Prostate gland (tissue), 2 donors: ENCODE results near the gene SPNS2. TPM values are rescaled to one million over a fixed set of nuclear protein-coding genes. Genes with fewer than 3 reads are reported as not detected.
A peak's percentile ranks its signal among the peaks of the same experiment; 100 is the strongest.

Experiments used
- DNase-seq: peaks from one replicate; pipeline ENCODE4 v3.0.0-alpha.2; 2019; ENCODE audit warnings: low spot score
- H3K27ac ChIP-seq, 2 donors: fragments of 200-600 bp; sonication (generic); 2 replicates each; pipeline ENCODE4 v1.5.1; 2017 to 2019
- H3K27me3 ChIP-seq: fragments of 200-600 bp; sonication (generic); replicated peaks from 2 replicates; pipeline ENCODE4 v1.5.1; 2019; ENCODE audit not compliant: insufficient read depth
- H3K36me3 ChIP-seq, 2 donors: fragments of 200-600 bp; sonication (generic); 1 replicate in 1 of 2; 2 replicates in 1 of 2; pipeline versions ENCODE4 v1.5.1 to v1.8.1; 2017 to 2019
- H3K4me1 ChIP-seq: fragments of 200-600 bp; sonication (generic); replicated peaks from 2 replicates; pipeline ENCODE4 v1.5.1; 2019
- H3K4me3 ChIP-seq, 2 donors: fragments of 200-600 bp; sonication (generic); 2 replicates each; pipeline ENCODE4 v1.5.1; 2017 to 2019
- H3K9me3 ChIP-seq: fragments of 200-600 bp; sonication (generic); 2 replicates; pipeline ENCODE4 v1.5.1; 2017
- CTCF ChIP-seq, 4 experiments: fragments of 200-600 bp in 2 of 4; fragments of 450-650 bp in 2 of 4; sonication (generic) in 2 of 4; IDR thresholded peaks; 1 replicate in 3 of 4; 2 replicates in 1 of 4; pipeline ENCODE4 v1.5.1; 2016 to 2019; ENCODE audit warnings: antibody characterized with exemption in 4 of 4, mild to moderate bottlenecking in 2 of 4, moderate library complexity in 2 of 4
- POLR2A ChIP-seq: fragments of 450-650 bp; IDR thresholded peaks from one replicate; pipeline ENCODE4 v1.6.1; 2016; ENCODE audit warnings: antibody characterized with exemption, mild to moderate bottlenecking
- POLR2AphosphoS5 ChIP-seq: sonication (generic); formaldehyde crosslinking; IDR thresholded peaks from one replicate; pipeline ENCODE4 v1.6.1; 2017; ENCODE audit warnings: antibody characterized with exemption
- WGBS: methylation state at CpG from one replicate; pipeline ENCODE4 v1.1.5; 2018; 5-methylcytosine and 5-hydroxymethylcytosine counted together
- intact Hi-C: fragments of 100-400 bp; cut with DNase I; formaldehyde crosslinking; loops from one replicate; pipeline ENCODE4 v1.14.2; 2022
- total RNA-seq, 2 donors: library from RNA; depleted of rRNA; stranded (reverse); fragments of >200 nt; gene quantifications; one replicate each; pipeline ENCODE4 v1.1.0, GENCODE V29; 2016

Gene SPNS2
- total RNA-seq, 2 donors from 2014 or later: 6.6 to 14.0 TPM

- no peak overlapping the region for H3K4me3 ChIP-seq
- TF ChIP-seq POLR2A (no peak), POLR2AphosphoS5 (no peak), CTCF (IDR thresholded peaks at IDR 0.05) (no peak)
- intact Hi-C loops: no loop called here
- no peaks in the 10 kb centered on the region for H3K4me1 ChIP-seq
- H3K27ac ChIP-seq: no peak overlapping the region
- no peak for DNase-seq
- H3K9me3 ChIP-seq: no peaks in the 10 kb centered on the region
- no peaks in the 10 kb centered on the region for H3K36me3 ChIP-seq
- peaks cover 5% of the 10 kb centered on the region for H3K27me3 ChIP-seq
- WGBS: 85% methylated on average over 3 of the region's 3 CpGs
These were observed 84.5 kb downstream of the SPNS2 start for GRCh38 chr17:4583206-4583605.

- no peak for TF ChIP-seq POLR2AphosphoS5
- no peak for TF ChIP-seq CTCF (IDR thresholded peaks at IDR 0.05)
- TF ChIP-seq POLR2A: no peak
- 7% methylated on average over 8 of the region's 12 CpGs for WGBS
- H3K27me3 ChIP-seq: peaks cover 5% of the 10 kb centered on the region
- H3K4me1 ChIP-seq: no peaks in the 10 kb centered on the region
- H3K27ac ChIP-seq: peak overlapping the region in 1 of 2 donors; percentile 53
- H3K36me3 ChIP-seq: no peaks in the 10 kb centered on the region
- H3K9me3 ChIP-seq: no peaks in the 10 kb centered on the region
- intact Hi-C loops: no loop called here
- peak overlapping the region; percentile 33 to 43 for H3K4me3 ChIP-seq
- no peak for DNase-seq
These were observed 85.1 kb downstream of the SPNS2 start for GRCh38 chr17:4583782-4584100.

- no peak for DNase-seq
- peak within 1 kb of the TSS in 1 of 2 donors; percentile 53 for H3K27ac ChIP-seq
- WGBS: under 1% methylated on average over 55 of the region's 100 CpGs
- intact Hi-C loops: no loop called here
- TF ChIP-seq POLR2AphosphoS5 (no peak), POLR2A (no peak), CTCF (IDR thresholded peaks at IDR 0.05) (no peak)
- H3K36me3 ChIP-seq: no peaks in the 10 kb centered on the region
- H3K4me3 ChIP-seq: peak within 1 kb of the TSS; percentile 33 to 43
- H3K9me3 ChIP-seq: no peaks in the 10 kb centered on the region
- H3K27me3 ChIP-seq: peaks cover 5% of the 10 kb centered on the region
- H3K4me1 ChIP-seq: no peaks in the 10 kb centered on the region
These were observed 85.6 kb downstream of the SPNS2 start, which contains the start of gene SMTNL2 for GRCh38 chr17:4584101-4584916. TSS of gene SMTNL2 (plus strand) at chr17:4584529. CDS start at chr17:4584606, 77 bp downstream.

- H3K9me3 ChIP-seq: no peaks in the 10 kb centered on the region
- intact Hi-C loops: loop anchor here (5.0 kb wide), 1 partner anchor 37 kb away; no protein-coding TSS in a partner anchor
- H3K4me1 ChIP-seq: no peaks in the 10 kb centered on the region
- H3K36me3 ChIP-seq: no peaks in the 10 kb centered on the region
- H3K27ac ChIP-seq: no peak overlapping the region
- H3K4me3 ChIP-seq: peak overlapping the region; percentile 33 to 43
- no peak for DNase-seq
- TF ChIP-seq CTCF (IDR thresholded peaks at IDR 0.05) (no peak), POLR2A (no peak), POLR2AphosphoS5 (no peak)
- peaks cover 5% of the 10 kb centered on the region for H3K27me3 ChIP-seq
- WGBS: 16% methylated on average over 56 of the region's 57 CpGs
These were observed 86.4 kb downstream of the SPNS2 start for GRCh38 chr17:4584917-4585637.
